ENCODE results near the gene CPN2. TPM values are rescaled to one million over a fixed set of nuclear protein-coding genes. Genes with fewer than 3 reads are reported as not detected.

Gene CPN2
- total and polyA plus RNA-seq, 10 of the 15 experiments (the other 5 are each of a cell fraction or from before 2014, with no cell fraction given) = not detected

DNA sequence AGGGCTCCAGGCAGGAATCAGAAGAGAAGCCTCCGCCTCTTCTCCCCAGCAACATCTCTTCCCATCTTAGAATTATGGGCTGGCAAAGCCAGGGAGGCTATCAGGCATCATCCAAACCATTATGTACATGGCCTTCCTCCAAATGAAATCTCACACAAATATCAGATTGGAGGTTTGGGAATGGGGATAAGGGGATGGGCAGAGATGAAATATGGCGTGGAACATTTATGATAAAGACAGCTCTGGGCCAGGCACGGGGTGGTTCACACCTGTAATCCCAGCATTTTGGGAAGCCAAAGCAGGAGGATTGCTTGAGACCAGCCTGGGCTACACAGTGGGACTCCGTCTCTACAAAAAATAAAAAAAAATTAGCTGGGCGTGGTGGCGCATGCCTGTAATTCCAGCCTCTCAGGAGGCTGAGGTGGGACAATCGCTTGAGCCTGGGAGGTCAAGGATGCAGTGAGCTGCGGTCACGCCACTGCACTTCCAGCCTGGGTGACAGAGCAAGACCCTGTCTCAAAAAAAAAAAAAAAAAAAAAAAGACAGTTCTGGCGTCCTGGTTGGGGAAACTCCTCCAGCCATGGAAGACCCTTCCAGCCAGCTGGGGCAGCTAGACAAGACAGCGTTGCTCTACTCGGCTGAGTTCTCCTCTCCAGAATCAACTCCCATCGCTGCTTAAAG is 36.6 kb downstream of the CPN2 start:
- DNase-seq (ENCODE audit: low read depth, low spot score) (no peak), FAIRE-seq (no peak), ATAC-seq (no peak)
- H3K4me3 ChIP-seq = no peak overlapping the region
- BruUV-seq (replicated peaks) = no TSS peak
- intact Hi-C loops (cut with micrococcal nuclease; ENCODE audit: unreplicated experiment) (loop anchor here (2.0 to 10.0 kb wide), 5 partner anchors 178 to 650 kb away; partner anchors contain the start of gene HES1), in situ Hi-C loops (cut with MboI) (loop anchor here (5.0 kb wide), 2 partner anchors 527 to 652 kb away; no protein-coding TSS in a partner anchor)
- no peak overlapping the region for H2AFZ ChIP-seq (ENCODE audit: control insufficient read depth, low read depth, low read length)
- ChIA-PET CTCF (interaction anchor here (0.5 to 2.0 kb wide), 9 partner anchors 177 to 872 kb away, joined by 3 to 11 read pairs (median 3); no protein-coding TSS in a partner anchor), POLR2A (no interaction called here), RAD21 (ENCODE audit: unreplicated experiment) (interaction anchor here (0.9 to 2.3 kb wide), 3 partner anchors 184 to 649 kb away, joined by 3 to 35 read pairs (median 4); no protein-coding TSS in a partner anchor), SMC1A (ENCODE audit: uncharacterized antibody, unreplicated experiment) (interaction anchor here (0.9 to 1.9 kb wide), 4 partner anchors 9 to 649 kb away, joined by 3 to 11 read pairs (median 3); no protein-coding TSS in a partner anchor)
- no peak overlapping the region; the same call in 1 of the 2 replicates for H3K4me2 ChIP-seq (ENCODE audit: control insufficient read depth, insufficient read depth)
- 88% methylated on average over 13 of the region's 13 CpGs for whole genome bisulfite sequencing (ENCODE audit: insufficient coverage, insufficient replicate concordance, low lambda C conversion rate, missing lambda C conversion rate)
- H3K27me3 ChIP-seq (replicated peaks in 1 of 2; ENCODE audit: control insufficient read depth in 2 of 2, insufficient read depth in 2 of 2, low read length in 1 of 2) = no peaks in the 10 kb centered on the region; a peak in 1 of 4 replicates
- no peaks in the 10 kb centered on the region for H3K79me2 ChIP-seq (ENCODE audit: control insufficient read depth, insufficient read depth, low read length)
- TF ChIP-seq ATF7 (IDR thresholded peaks at IDR 0.05; ENCODE audit: low read depth) (no peak), SMAD1 (IDR thresholded peaks at IDR 0.05; ENCODE audit: low read depth, partially characterized antibody) (no peak), PKNOX1 (IDR thresholded peaks at IDR 0.05) (no peak), ASH2L (IDR thresholded peaks at IDR 0.05; ENCODE audit: borderline replicate concordance, low read depth) (no peak), SRF (IDR thresholded peaks at IDR 0.05; ENCODE audit: low read depth in 2 of 2, low read length in 2 of 2) (no peak), NR2F1 (conservative IDR thresholded peaks at IDR 0.05) (no peak), CREB1 (IDR thresholded peaks at IDR 0.05; ENCODE audit: low read depth) (no peak), KLF5 (IDR thresholded peaks at IDR 0.05; ENCODE audit: partially characterized antibody) (no peak)
- H3K9me3 ChIP-seq (replicated peaks; ENCODE audit: control insufficient read depth, insufficient read depth, low read length) = peaks cover 9% of the 10 kb centered on the region; the same call in 1 of the 3 replicates
- H4K20me1 ChIP-seq (ENCODE audit: control insufficient read depth, insufficient read depth) = no peaks in the 10 kb centered on the region
- H3K36me3 ChIP-seq (ENCODE audit: control insufficient read depth in 2 of 2, insufficient read depth in 2 of 2, low read length in 1 of 2) = no peaks in the 10 kb centered on the region
- H3K27ac ChIP-seq (ENCODE audit: control insufficient read depth, insufficient read depth) = no peak overlapping the region
- H3K4me1 ChIP-seq (ENCODE audit: control insufficient read depth, insufficient read depth, low read length) = peaks cover 11% of the 10 kb centered on the region
- no peak overlapping the region for H3K9ac ChIP-seq (ENCODE audit: control insufficient read depth, insufficient read depth, low read length)
